ENCODE data around the gene DLG4. TPM values are rescaled to one million over a fixed set of nuclear protein-coding genes. Genes with fewer than 3 reads are reported as not detected.

DLG4 gene
- total and polyA plus RNA-seq, 2 donors (not counting 3 experiments of a cell fraction or from before 2014, with no cell fraction given) = 14.9 to 34.6 TPM

- no TSS peak for BruUV-seq (replicated peaks)
- dilution Hi-C loops (cut with MboI; ENCODE audit: extremely low pct_ligation_motif_present, low sequenced_read_pairs) = no loop called here
- H3K9ac ChIP-seq (replicated peaks; ENCODE audit: extremely low read depth, insufficient read depth, low read length) = no peak overlapping the region
- H3K36me3 ChIP-seq (ENCODE audit: control insufficient read depth in 2 of 2, extremely low read depth in 1 of 2, insufficient read depth in 2 of 2, low read length in 2 of 2) = no peaks in the 10 kb centered on the region
- H3K27ac ChIP-seq (ENCODE audit: insufficient read depth, low read depth, low read length) = no peak overlapping the region
- no peak overlapping the region for H3K4me2 ChIP-seq (ENCODE audit: insufficient read depth, low read length)
- H3K9me3 ChIP-seq (replicated peaks; ENCODE audit: control insufficient read depth, insufficient read depth, low read length) = no peaks in the 10 kb centered on the region
- no peaks in the 10 kb centered on the region for H3K9me1 ChIP-seq (replicated peaks; ENCODE audit: control insufficient read depth, extremely low read depth, insufficient read depth, low read length)
- no peaks in the 10 kb centered on the region for H4K20me1 ChIP-seq (replicated peaks; ENCODE audit: control insufficient read depth, extremely low read depth, insufficient read depth, low read length)
- TF ChIP-seq MAX (IDR thresholded peaks at IDR 0.05; ENCODE audit: insufficient read depth, insufficient read length) (no peak), GATA2 (IDR thresholded peaks at IDR 0.05; ENCODE audit: insufficient read depth, insufficient read length, low read depth, low read length) (no peak), MYC (IDR thresholded peaks at IDR 0.05; ENCODE audit: low read depth, low read length) (no peak), EZH2 (IDR thresholded peaks at IDR 0.05; ENCODE audit: borderline replicate concordance, low read depth, low read length, severe bottlenecking) (no peak)
- TF ChIP-seq, protein P1, sequence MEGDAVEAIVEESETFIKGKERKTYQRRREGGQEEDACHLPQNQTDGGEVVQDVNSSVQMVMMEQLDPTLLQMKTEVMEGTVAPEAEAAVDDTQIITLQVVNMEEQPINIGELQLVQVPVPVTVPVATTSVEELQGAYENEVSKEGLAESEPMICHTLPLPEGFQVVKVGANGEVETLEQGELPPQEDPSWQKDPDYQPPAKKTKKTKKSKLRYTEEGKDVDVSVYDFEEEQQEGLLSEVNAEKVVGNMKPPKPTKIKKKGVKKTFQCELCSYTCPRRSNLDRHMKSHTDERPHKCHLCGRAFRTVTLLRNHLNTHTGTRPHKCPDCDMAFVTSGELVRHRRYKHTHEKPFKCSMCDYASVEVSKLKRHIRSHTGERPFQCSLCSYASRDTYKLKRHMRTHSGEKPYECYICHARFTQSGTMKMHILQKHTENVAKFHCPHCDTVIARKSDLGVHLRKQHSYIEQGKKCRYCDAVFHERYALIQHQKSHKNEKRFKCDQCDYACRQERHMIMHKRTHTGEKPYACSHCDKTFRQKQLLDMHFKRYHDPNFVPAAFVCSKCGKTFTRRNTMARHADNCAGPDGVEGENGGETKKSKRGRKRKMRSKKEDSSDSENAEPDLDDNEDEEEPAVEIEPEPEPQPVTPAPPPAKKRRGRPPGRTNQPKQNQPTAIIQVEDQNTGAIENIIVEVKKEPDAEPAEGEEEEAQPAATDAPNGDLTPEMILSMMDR (IDR thresholded peaks at IDR 0.05; ENCODE audit: extremely low read depth in 1 of 2, insufficient read depth in 1 of 2, low read depth in 1 of 2, low read length in 2 of 2) = no peak
- no peak overlapping the region for H3K4me3 ChIP-seq (replicated peaks in 1 of 3; ENCODE audit: insufficient read depth in 1 of 3, low read depth in 1 of 3, low read length in 3 of 3)
- no peaks in the 10 kb centered on the region for H3K4me1 ChIP-seq (ENCODE audit: control insufficient read depth, extremely low read depth, insufficient read depth, low read length)
- CTCF ChIA-PET = interaction anchor here (0.6 to 1.7 kb wide), 4 partner anchors 10 to 122 kb away, joined by 3 to 6 read pairs (median 5); no protein-coding TSS in a partner anchor
- H3K79me2 ChIP-seq (ENCODE audit: control insufficient read depth, insufficient read depth, low read length) = no peaks in the 10 kb centered on the region
- H3K27me3 ChIP-seq (ENCODE audit: control insufficient read depth in 2 of 2, insufficient read depth in 2 of 2, low read length in 2 of 2) = no peaks in the 10 kb centered on the region
- intact Hi-C loops (cut with micrococcal nuclease) = no loop called here
- POLR2A ChIA-PET = interaction anchor here (0.6 kb wide), 1 partner anchor 442 kb away, joined by 3 read pairs; no protein-coding TSS in a partner anchor
- no peak for FAIRE-seq
- no peak overlapping the region for H2AFZ ChIP-seq (ENCODE audit: low read depth, low read length)
- no peak for DNase-seq (ENCODE audit: low read depth, low spot score)
Measured at GRCh38 chr17:7167832-7168231, 51.8 kb downstream of the DLG4 start.

- ChIA-PET CTCF (interaction anchor here (1.0 to 1.7 kb wide), 2 partner anchors 10 to 121 kb away, joined by 6 read pairs; no protein-coding TSS in a partner anchor), POLR2A (no interaction called here)
- Histone ChIP-seq H3K9me3 (replicated peaks; ENCODE audit: control insufficient read depth, insufficient read depth, low read length) (no peaks in the 10 kb centered on the region), H3K4me1 (ENCODE audit: control insufficient read depth, extremely low read depth, insufficient read depth, low read length) (no peaks in the 10 kb centered on the region), H4K20me1 (replicated peaks; ENCODE audit: control insufficient read depth, extremely low read depth, insufficient read depth, low read length) (no peaks in the 10 kb centered on the region), H3K9ac (replicated peaks; ENCODE audit: extremely low read depth, insufficient read depth, low read length) (no peak overlapping the region), H3K27ac (ENCODE audit: insufficient read depth, low read depth, low read length) (no peak overlapping the region), H3K36me3 (ENCODE audit: control insufficient read depth in 2 of 2, extremely low read depth in 1 of 2, insufficient read depth in 2 of 2, low read length in 2 of 2) (no peaks in the 10 kb centered on the region), H2AFZ (ENCODE audit: low read depth, low read length) (no peak overlapping the region), H3K27me3 (ENCODE audit: control insufficient read depth in 2 of 2, insufficient read depth in 2 of 2, low read length in 2 of 2) (no peaks in the 10 kb centered on the region), H3K79me2 (ENCODE audit: control insufficient read depth, insufficient read depth, low read length) (no peaks in the 10 kb centered on the region), H3K9me1 (replicated peaks; ENCODE audit: control insufficient read depth, extremely low read depth, insufficient read depth, low read length) (no peaks in the 10 kb centered on the region), H3K4me3 (replicated peaks in 1 of 3; ENCODE audit: insufficient read depth in 1 of 3, low read depth in 1 of 3, low read length in 3 of 3) (no peak overlapping the region), H3K4me2 (ENCODE audit: insufficient read depth, low read length) (no peak overlapping the region)
- intact Hi-C loops (cut with micrococcal nuclease) (no loop called here), dilution Hi-C loops (cut with MboI; ENCODE audit: extremely low pct_ligation_motif_present, low sequenced_read_pairs) (no loop called here)
- DNase-seq (ENCODE audit: low read depth, low spot score) (no peak), FAIRE-seq (no peak)
- no peak for TF ChIP-seq MAX (IDR thresholded peaks at IDR 0.05; ENCODE audit: insufficient read depth, insufficient read length)
- no peak for TF ChIP-seq FOS (IDR thresholded peaks at IDR 0.05; ENCODE audit: borderline replicate concordance, insufficient read depth, low read length)
- no peak for TF ChIP-seq POLR2A (IDR thresholded peaks at IDR 0.05; ENCODE audit: low read depth, low read length)
- TF ChIP-seq POLR2AphosphoS5 (IDR thresholded peaks at IDR 0.05; ENCODE audit: insufficient read depth, low read depth, low read length) = no peak
- TF ChIP-seq MYC (IDR thresholded peaks at IDR 0.05; ENCODE audit: low read depth, low read length) = no peak
- TF ChIP-seq, protein P1 (IDR thresholded peaks at IDR 0.05; ENCODE audit: extremely low read depth in 1 of 2, insufficient read depth in 1 of 2, low read depth in 1 of 2, low read length in 2 of 2) = no peak
- no peak for TF ChIP-seq GATA2 (IDR thresholded peaks at IDR 0.05; ENCODE audit: insufficient read depth, insufficient read length, low read depth, low read length)
- no peak for TF ChIP-seq EZH2 (IDR thresholded peaks at IDR 0.05; ENCODE audit: borderline replicate concordance, low read depth, low read length, severe bottlenecking)
- no peak for TF ChIP-seq JUN (IDR thresholded peaks at IDR 0.05; ENCODE audit: borderline replicate concordance, insufficient read depth, insufficient read length, low read depth)
- no TSS peak for BruUV-seq (replicated peaks)
Measured at GRCh38 chr17:7166873-7167272, 52.8 kb downstream of the DLG4 start.

Data from endothelial cell of umbilical vein (primary cell).